ENCODE measurements around the gene ASIC2. TPM values are rescaled to one million over a fixed set of nuclear protein-coding genes. Genes with fewer than 3 reads are reported as not detected.

The ASIC2 gene
- total RNA-seq, 2 donors from 2014 or later = 0.48 to 1.3 TPM

GRCh38 chr17:33178681-33179080 is 114.4 kb downstream of the ASIC2 start:
- H3K9ac ChIP-seq (ENCODE audit: low read depth in 2 of 2, low read length in 2 of 2) = no peak overlapping the region
- H3K9me3 ChIP-seq = no peaks in the 10 kb centered on the region
- no peak for DNase-seq
- no peaks in the 10 kb centered on the region for H3K4me1 ChIP-seq
- TF ChIP-seq, protein P1, sequence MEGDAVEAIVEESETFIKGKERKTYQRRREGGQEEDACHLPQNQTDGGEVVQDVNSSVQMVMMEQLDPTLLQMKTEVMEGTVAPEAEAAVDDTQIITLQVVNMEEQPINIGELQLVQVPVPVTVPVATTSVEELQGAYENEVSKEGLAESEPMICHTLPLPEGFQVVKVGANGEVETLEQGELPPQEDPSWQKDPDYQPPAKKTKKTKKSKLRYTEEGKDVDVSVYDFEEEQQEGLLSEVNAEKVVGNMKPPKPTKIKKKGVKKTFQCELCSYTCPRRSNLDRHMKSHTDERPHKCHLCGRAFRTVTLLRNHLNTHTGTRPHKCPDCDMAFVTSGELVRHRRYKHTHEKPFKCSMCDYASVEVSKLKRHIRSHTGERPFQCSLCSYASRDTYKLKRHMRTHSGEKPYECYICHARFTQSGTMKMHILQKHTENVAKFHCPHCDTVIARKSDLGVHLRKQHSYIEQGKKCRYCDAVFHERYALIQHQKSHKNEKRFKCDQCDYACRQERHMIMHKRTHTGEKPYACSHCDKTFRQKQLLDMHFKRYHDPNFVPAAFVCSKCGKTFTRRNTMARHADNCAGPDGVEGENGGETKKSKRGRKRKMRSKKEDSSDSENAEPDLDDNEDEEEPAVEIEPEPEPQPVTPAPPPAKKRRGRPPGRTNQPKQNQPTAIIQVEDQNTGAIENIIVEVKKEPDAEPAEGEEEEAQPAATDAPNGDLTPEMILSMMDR (IDR thresholded peaks at IDR 0.05) = no peak
- H3K27ac ChIP-seq = no peak overlapping the region
- no peak overlapping the region for H3K4me3 ChIP-seq
- intact Hi-C loops (cut with DNase I) = no loop called here
- no peaks in the 10 kb centered on the region for H3K27me3 ChIP-seq
- H3K36me3 ChIP-seq = no peaks in the 10 kb centered on the region

DNA sequence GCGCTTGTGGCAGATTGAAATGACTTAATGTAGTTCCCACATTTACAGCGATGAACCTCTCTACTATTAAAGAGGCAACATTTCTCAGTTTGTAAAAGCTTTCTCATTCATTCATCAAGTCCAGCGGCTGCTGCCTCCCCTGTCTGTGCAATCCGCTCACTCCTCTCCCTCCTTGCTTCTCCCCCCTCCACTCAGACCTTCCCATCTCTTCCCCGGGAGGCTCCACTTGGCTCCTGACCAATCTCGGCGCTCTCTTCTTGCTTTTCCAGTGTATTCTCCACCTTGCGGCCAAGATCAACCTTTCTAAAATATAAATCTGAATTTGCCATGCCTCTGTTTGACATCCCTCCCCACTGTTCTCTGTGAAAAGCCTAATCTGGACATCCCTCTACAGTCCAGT is 117.5 kb downstream of the ASIC2 start:
- intact Hi-C loops (cut with DNase I) = no loop called here
- Histone ChIP-seq H3K9ac (ENCODE audit: low read depth in 2 of 2, low read length in 2 of 2) (no peak overlapping the region), H3K9me3 (no peaks in the 10 kb centered on the region), H3K4me3 (no peak overlapping the region), H3K27ac (no peak overlapping the region), H3K4me1 (no peaks in the 10 kb centered on the region), H3K27me3 (no peaks in the 10 kb centered on the region), H3K36me3 (no peaks in the 10 kb centered on the region)
- DNase-seq = no peak
- TF ChIP-seq, protein P1 (IDR thresholded peaks at IDR 0.05) = no peak

DNA sequence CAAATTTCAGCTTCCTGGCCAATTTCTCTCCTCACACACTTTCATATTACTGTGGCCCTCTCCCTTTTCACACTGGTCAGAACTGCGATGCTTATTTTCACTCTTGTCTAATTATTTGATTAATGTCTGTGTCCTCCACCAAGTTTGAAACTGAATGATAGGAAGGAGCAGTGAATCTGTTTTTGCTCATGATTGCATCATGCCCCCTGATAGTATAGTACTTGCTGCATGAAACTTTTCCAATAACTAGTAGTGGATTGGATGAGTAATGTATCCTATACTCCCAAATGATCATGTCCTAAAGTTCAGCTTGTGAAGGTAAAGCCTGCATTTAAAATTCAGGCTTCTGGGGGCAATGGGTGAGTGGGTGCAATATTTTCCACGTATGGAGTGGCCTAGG is 121.2 kb downstream of the ASIC2 start:
- Histone ChIP-seq H3K9me3 (no peaks in the 10 kb centered on the region), H3K4me1 (no peaks in the 10 kb centered on the region), H3K9ac (ENCODE audit: low read depth in 2 of 2, low read length in 2 of 2) (no peak overlapping the region), H3K27ac (no peak overlapping the region), H3K36me3 (no peaks in the 10 kb centered on the region), H3K27me3 (no peaks in the 10 kb centered on the region), H3K4me3 (no peak overlapping the region)
- no peak for DNase-seq
- TF ChIP-seq, protein P1 (IDR thresholded peaks at IDR 0.05) = no peak
- intact Hi-C loops (cut with DNase I) = no loop called here

DNA sequence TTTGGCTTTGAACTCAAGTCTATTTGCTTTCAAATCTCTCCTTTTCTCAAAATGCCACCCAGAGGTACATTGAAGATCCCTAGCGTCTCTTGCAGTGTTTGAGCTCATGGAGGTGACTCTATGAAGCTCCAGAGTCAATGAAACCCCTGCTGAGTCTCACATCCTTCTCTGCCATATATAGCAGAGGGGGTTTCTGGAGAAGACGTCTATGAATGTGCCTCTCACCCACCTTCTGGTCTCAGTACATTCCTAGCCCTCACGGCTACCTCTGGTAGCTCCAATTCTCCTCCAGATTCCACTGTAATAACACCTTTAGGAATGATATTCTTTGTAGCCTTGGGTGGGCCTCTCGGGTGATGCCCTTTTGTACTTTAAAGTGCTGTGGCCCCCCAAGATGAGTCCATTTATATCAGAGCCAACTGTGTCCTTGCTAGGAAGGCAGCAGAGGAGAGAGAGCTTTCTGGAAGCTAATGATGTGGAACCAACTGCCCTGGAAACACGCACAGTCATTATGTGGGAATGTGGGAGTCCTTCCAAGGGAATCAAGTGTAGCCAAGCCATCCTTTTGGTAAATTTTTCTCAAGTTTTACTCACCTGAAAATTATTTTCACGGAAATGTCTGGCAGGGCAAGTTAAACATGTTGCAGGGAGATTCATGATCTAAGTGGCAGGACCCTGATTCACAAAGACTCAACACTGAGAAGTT is 123.4 kb downstream of the ASIC2 start:
- no peaks in the 10 kb centered on the region for H3K9me3 ChIP-seq
- H3K4me3 ChIP-seq = no peak overlapping the region
- H3K4me1 ChIP-seq = no peaks in the 10 kb centered on the region
- no peaks in the 10 kb centered on the region for H3K27me3 ChIP-seq
- H3K27ac ChIP-seq = no peak overlapping the region
- H3K9ac ChIP-seq (ENCODE audit: low read depth in 2 of 2, low read length in 2 of 2) = no peak overlapping the region
- no peak for DNase-seq
- intact Hi-C loops (cut with DNase I) = no loop called here
- TF ChIP-seq, protein P1 (IDR thresholded peaks at IDR 0.05) = no peak
- H3K36me3 ChIP-seq = no peaks in the 10 kb centered on the region

GRCh38 chr17:33167736-33168135 is 125.4 kb downstream of the ASIC2 start:
- TF ChIP-seq, protein P1 (IDR thresholded peaks at IDR 0.05) = no peak
- intact Hi-C loops (cut with DNase I) = no loop called here
- H3K36me3 ChIP-seq = no peaks in the 10 kb centered on the region
- H3K9ac ChIP-seq (ENCODE audit: low read depth in 2 of 2, low read length in 2 of 2) = no peak overlapping the region
- H3K9me3 ChIP-seq = no peaks in the 10 kb centered on the region
- H3K4me1 ChIP-seq = no peaks in the 10 kb centered on the region
- no peak overlapping the region for H3K4me3 ChIP-seq
- no peaks in the 10 kb centered on the region for H3K27me3 ChIP-seq
- DNase-seq = no peak
- H3K27ac ChIP-seq = no peak overlapping the region
